Measurements from ENCODE around the gene LRP4.

The LRP4 gene

GRCh38 chr11:46892838-46893237 is 25.5 kb downstream of the LRP4 start:
- no peak for TF ChIP-seq POLR2A (IDR thresholded peaks at IDR 0.05; ENCODE audit: low read depth, low read length)
- FAIRE-seq (no peak), DNase-seq (ENCODE audit: insufficient read length, low spot score) (no peak)

GRCh38 chr11:46892109-46892508 is 26.2 kb downstream of the LRP4 start:
- FAIRE-seq (no peak), DNase-seq (ENCODE audit: insufficient read length, low spot score) (no peak)
- TF ChIP-seq POLR2A (IDR thresholded peaks at IDR 0.05; ENCODE audit: low read depth, low read length), result no peak

GRCh38 chr11:46890665-46891064 is 27.7 kb downstream of the LRP4 start:
- DNase-seq (ENCODE audit: insufficient read length, low spot score), result no peak
- no peak for FAIRE-seq
- no peak for TF ChIP-seq POLR2A (IDR thresholded peaks at IDR 0.05; ENCODE audit: low read depth, low read length)

GRCh38 chr11:46889689-46890475 is 28.5 kb downstream of the LRP4 start:
- no peak for TF ChIP-seq POLR2A (IDR thresholded peaks at IDR 0.05; ENCODE audit: low read depth, low read length)
- FAIRE-seq, result no peak
- peak; percentile 65 for DNase-seq (ENCODE audit: insufficient read length, low spot score)

- no peak for DNase-seq (ENCODE audit: insufficient read length, low spot score)
- no peak for FAIRE-seq
- no peak for TF ChIP-seq POLR2A (IDR thresholded peaks at IDR 0.05; ENCODE audit: low read depth, low read length)
Measured at GRCh38 chr11:46889251-46889650, 29.1 kb downstream of the LRP4 start.

- DNase-seq (ENCODE audit: insufficient read length, low spot score) (no peak), FAIRE-seq (no peak)
- TF ChIP-seq POLR2A (IDR thresholded peaks at IDR 0.05; ENCODE audit: low read depth, low read length), result no peak
Measured at GRCh38 chr11:46888636-46889035, 29.7 kb downstream of the LRP4 start.

GRCh38 chr11:46886211-46886610 is 32.1 kb downstream of the LRP4 start:
- TF ChIP-seq POLR2A (IDR thresholded peaks at IDR 0.05; ENCODE audit: low read depth, low read length), result no peak
- DNase-seq (ENCODE audit: insufficient read length, low spot score), result no peak
- FAIRE-seq, result no peak

- FAIRE-seq, result no peak
- DNase-seq (ENCODE audit: insufficient read length, low spot score), result no peak
- TF ChIP-seq POLR2A (IDR thresholded peaks at IDR 0.05; ENCODE audit: low read depth, low read length), result no peak
Measured at GRCh38 chr11:46879056-46879585, 39.2 kb downstream of the LRP4 start.

- FAIRE-seq (no peak), DNase-seq (ENCODE audit: insufficient read length, low spot score) (no peak)
- TF ChIP-seq POLR2A (IDR thresholded peaks at IDR 0.05; ENCODE audit: low read depth, low read length), result no peak
Measured at GRCh38 chr11:46877580-46877979, 40.8 kb downstream of the LRP4 start.

GRCh38 chr11:46876471-46876870 is 41.9 kb downstream of the LRP4 start:
- FAIRE-seq (no peak), DNase-seq (ENCODE audit: insufficient read length, low spot score) (no peak)
- no peak for TF ChIP-seq POLR2A (IDR thresholded peaks at IDR 0.05; ENCODE audit: low read depth, low read length)

- no peak for TF ChIP-seq POLR2A (IDR thresholded peaks at IDR 0.05; ENCODE audit: low read depth, low read length)
- no peak for FAIRE-seq
- DNase-seq (ENCODE audit: insufficient read length, low spot score), result no peak
Measured at GRCh38 chr11:46874586-46874985, 43.8 kb downstream of the LRP4 start.

- DNase-seq (ENCODE audit: insufficient read length, low spot score), result no peak
- no peak for FAIRE-seq
- TF ChIP-seq POLR2A (IDR thresholded peaks at IDR 0.05; ENCODE audit: low read depth, low read length), result no peak
Measured at GRCh38 chr11:46868912-46869311, 49.4 kb downstream of the LRP4 start.

- TF ChIP-seq POLR2A (IDR thresholded peaks at IDR 0.05; ENCODE audit: low read depth, low read length), result no peak
- no peak for DNase-seq (ENCODE audit: insufficient read length, low spot score)
- no peak for FAIRE-seq
Measured at GRCh38 chr11:46865340-46865739, 53.0 kb downstream of the LRP4 start.

GRCh38 chr11:46860218-46860617 is 58.1 kb downstream of the LRP4 start:
- FAIRE-seq, result no peak
- DNase-seq (ENCODE audit: insufficient read length, low spot score), result no peak
- no peak for TF ChIP-seq POLR2A (IDR thresholded peaks at IDR 0.05; ENCODE audit: low read depth, low read length)

GRCh38 chr11:46858920-46859546 is 59.3 kb downstream of the LRP4 start:
- no peak for TF ChIP-seq POLR2A (IDR thresholded peaks at IDR 0.05; ENCODE audit: low read depth, low read length)
- DNase-seq (ENCODE audit: insufficient read length, low spot score), result no peak
- no peak for FAIRE-seq

Data from H54 (cell line).